GM18499 (cell line): Measurements from ENCODE around the gene ZDHHC14.
"Not testable (repeated sequence)": the region's sequence is repeated elsewhere in the genome, so short reads cannot be mapped to it uniquely, and the experiment has no call there.

ENCODE experiments used
- ATAC-seq: cut with Tn5 transposase; IDR thresholded peaks from one replicate; pipeline ENCODE4 v1.9.1; 2021; ENCODE audit warnings: moderate number of reproducible peaks; ENCODE audit not compliant: insufficient read depth, unreplicated experiment

Gene ZDHHC14

DNA sequence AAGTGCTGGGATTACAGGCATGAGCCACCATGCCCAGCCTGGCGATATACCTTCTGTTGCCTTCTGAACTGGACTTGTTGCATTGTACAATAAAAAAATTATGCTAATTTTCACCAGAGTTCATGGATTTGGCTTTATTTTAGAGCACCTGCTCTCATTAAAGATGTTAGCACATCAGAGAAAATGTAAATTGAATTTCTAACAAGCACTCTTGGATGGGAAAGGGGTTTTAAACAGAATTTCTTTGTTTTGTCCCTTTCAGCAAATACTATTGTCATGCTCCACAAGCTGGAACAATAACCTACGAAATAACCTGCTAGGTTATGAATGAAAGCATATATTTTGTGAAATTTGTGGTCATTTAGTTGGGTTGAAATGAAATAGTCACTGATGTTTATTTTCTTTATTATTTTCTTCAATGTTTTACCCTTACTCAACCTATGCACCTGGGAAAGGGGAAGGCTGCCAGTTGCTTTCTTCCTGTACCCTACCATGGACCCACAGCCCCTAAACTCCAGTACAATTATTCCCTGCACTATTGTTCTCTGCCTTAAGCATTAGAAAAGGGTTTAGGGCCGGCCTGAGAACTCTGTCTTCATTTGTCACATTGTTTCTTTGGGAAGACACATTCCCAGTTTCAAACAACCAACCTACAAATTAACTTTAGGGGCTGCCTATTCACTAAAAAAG, 22.2 kb downstream of the ZDHHC14 start:
- ATAC-seq = no peak

- ATAC-seq = no peak
Measured at GRCh38 chr6:157403686-157404051, 22.7 kb downstream of the ZDHHC14 start.

- ATAC-seq = no peak
Measured at GRCh38 chr6:157405986-157406385, 25.0 kb downstream of the ZDHHC14 start.

- no peak for ATAC-seq
Measured at GRCh38 chr6:157406661-157407060, 25.7 kb downstream of the ZDHHC14 start.

- no peak for ATAC-seq
Measured at GRCh38 chr6:157407646-157408045, 26.7 kb downstream of the ZDHHC14 start.

- ATAC-seq = not testable (repeated sequence)
Measured at GRCh38 chr6:157408427-157408826, 27.4 kb downstream of the ZDHHC14 start.

- no peak for ATAC-seq
Measured at GRCh38 chr6:157410045-157410444, 29.1 kb downstream of the ZDHHC14 start.

- no peak for ATAC-seq
Measured at GRCh38 chr6:157411368-157411767, 30.4 kb downstream of the ZDHHC14 start.

DNA sequence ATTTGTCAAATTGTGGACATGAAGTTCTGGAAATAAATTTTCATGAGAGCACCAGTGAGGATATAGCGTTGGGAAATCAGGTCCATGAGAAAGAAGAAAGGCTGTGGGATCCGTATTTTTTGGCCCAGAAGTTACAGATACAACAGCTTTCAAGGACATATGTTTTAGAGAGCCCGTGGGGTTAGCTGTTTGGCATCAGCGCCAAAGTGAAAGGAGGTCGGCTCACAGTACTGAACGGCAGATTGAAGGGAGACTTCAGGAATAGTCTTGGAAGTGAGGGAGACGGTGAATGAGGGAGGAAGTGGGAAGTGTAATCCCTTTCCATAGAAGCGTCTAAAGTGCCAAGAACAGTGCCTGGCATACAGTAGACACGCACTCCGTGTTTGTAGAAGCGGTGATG, 31.8 kb downstream of the ZDHHC14 start:
- ATAC-seq = no peak

- ATAC-seq = no peak
Measured at GRCh38 chr6:157420497-157420896, 39.5 kb downstream of the ZDHHC14 start.

DNA sequence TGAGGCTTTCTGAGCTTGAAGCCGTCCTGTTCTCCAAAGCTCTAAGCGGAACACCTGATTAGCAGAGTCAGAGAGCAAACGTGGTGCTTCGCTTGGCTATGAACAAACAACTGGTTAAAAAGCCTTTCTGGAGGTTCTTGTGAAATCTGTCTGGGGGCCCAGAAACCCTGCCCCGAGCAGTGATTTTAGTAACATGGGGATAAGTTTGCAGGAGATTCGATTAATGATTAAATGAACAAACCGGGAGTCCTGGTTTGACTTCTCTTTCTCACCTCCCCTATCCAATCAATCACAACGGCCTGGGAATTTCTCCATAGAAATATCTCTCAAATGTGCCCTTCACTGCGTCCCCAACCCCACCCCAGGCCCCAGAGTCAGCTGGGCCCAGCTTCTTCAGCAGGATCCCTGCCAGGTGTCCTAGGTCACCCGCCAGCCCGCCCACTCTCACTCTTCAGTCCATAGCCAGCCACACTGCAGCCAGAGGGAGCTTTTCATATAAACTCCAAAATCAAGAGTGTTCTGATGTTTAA, 43.6 kb downstream of the ZDHHC14 start:
- ATAC-seq = no peak

- no peak for ATAC-seq
Measured at GRCh38 chr6:157427969-157428368, 47.0 kb downstream of the ZDHHC14 start.

- no peak for ATAC-seq
Measured at GRCh38 chr6:157428427-157429202, 47.6 kb downstream of the ZDHHC14 start.

DNA sequence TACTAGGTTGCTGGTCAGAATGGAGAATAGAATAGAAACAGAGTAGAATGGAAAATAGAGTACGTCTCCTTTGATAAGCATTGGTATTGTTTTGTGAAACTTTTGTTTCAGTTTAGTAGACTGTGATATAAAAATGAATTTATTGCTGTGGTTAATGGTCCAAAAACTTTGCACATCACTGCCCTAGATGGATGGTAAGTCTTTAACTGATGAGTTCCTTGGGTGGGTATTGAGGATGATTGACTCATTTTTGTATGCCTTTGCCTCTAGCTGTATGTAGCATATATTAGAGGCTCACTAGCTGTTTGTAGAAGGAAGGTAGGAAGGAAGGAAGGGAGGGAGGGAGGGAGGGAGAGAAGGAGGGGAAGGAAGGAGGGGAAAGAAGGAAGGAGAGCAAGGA, 48.3 kb downstream of the ZDHHC14 start:
- ATAC-seq = no peak

DNA sequence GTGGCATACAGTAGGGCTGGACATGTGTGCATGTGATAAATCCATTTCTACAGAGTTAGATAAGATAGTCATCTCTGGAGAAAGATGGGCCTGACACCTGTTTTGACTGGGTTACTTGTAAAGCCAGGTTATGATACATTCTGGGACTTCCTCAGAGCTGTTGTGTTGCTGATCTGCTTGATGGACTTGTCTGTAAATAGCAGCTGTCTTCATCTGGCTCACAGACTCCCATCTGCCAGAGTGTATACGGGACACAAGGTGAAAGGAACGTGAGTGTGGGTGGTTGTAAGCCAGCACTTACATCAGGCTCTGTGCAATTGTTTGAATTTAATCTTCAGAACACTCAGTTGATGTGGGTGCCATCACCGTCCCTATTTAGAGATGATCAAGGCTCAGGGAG, 49.8 kb downstream of the ZDHHC14 start:
- ATAC-seq = no peak

DNA sequence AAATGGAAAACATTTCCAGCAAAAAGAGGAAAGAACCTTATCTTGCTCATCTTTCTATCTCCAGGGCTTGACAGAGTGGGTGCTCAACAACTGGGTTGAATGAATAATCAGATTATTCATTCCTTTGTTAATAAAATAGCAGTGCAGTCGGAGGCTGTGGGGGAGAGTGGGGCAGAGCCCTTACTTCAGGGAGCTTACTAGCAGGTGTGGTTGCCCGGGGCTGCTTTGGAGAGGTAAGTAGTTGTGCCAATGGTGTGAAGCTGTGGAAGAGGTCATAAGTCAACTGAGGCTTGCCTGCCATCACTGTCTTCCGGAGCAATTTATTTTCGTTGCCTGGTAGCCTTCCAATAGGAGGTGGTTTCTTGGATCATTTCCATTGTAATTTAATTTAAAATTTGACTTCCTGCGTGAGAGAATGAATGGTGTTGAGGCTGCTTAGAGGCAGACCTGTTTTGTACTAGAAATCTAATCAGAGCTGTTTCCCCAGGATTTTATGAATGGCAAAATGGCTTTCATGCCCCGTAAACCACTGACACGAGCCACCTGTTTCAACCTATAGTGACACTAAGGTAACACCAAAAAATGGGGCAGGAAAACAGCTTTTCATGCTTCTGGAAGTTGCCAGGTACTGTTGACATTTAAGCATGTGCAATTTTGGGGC, 51.4 kb downstream of the ZDHHC14 start:
- ATAC-seq = no peak

GRCh38 chr6:157432892-157433265, 51.9 kb downstream of the ZDHHC14 start:
- ATAC-seq = no peak

DNA sequence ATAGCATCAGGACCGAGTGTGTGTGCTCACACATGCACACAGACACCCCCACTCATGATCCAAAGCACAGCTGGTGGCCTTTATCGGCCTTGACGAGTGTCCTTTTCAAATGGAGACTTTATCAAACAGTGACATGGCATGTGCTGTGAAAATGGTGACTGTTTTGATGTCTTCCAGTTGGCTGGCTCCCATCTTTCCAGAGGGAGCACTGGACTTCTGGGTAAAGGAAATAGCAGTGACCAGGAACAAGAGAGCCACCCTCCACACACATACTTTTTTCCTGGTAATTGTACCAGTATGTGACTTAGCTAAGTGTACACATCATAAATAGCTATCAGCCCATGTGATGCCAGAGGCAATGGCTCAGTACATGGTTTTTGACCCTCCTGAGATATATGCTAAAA, 52.7 kb downstream of the ZDHHC14 start:
- no peak for ATAC-seq

DNA sequence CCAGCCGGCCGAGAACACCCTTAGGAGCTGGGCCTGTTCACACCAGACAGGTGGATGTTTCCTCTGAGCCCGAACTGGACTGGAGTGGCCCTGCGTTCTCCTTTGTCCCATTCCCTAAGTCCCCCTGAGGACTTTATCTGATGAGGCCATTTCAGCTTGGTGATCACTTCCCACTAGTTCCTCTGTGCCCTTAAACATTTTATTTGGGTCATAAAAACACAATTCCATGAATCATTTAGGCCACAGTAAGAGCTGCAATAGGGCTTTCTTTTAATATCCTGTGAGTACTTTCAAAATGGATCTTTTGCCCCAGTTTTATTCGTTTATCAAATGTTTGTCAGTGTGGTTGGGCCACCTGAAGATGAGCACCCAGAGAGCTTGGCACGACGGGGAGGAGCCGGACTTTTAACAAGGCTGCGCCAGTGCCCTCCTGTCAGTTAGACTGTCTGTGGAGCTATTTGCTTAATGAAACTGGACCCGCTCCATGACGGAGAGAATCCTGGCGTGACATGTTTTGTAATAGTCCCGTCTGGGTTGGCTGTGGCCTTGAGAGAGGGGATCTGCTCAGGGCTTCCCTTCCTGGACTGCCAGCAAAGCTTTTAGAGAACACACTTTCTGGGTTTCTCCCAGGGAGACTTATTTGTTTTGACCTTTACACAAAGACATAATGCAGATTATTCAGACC, 53.5 kb downstream of the ZDHHC14 start:
- no peak for ATAC-seq

DNA sequence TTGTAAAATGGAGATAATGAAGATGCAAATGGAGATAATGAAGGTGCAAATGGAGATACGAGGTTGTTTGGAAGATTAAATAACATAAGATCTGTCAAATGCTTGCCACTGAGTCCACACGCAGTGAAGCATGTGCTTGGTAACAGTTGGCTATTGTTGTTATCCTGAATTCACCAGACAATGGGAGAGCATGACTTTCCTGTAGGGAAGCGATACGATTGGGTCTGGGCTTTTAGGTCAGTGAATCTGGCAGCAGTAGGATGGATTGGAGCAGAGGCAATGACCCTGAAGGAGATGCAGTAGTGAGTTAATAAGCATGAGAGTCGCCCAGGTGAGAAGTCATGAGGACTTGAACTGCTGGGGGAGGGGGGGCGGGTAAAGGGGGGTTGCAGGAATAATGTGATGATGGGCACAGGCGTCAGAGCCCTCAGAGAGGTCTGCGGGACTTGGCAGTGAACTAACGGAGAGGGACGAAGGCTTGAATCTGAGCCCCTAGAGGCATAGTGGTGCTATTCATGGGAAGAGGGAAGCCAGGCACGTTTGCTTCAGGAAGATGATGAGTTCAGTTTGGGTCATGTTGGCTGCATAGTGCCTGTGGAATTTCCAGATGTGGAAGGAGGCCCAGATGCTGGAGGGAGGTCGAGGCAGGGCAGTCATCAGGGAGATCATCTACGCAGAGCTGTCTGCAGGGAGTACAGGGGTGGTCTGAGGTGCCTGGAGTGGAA, 55.4 kb downstream of the ZDHHC14 start:
- ATAC-seq = no peak
